HCT116 (cell line): ENCODE measurements around the gene TP53. TPM values are rescaled to one million over a fixed set of nuclear protein-coding genes. Genes with fewer than 3 reads are reported as not detected.

ENCODE experiments used
- ATAC-seq: fragments of 200-7000 bp; cut with Tn5 transposase; 2 replicates; pipeline ENCODE4 v1.9.1; 2020; ENCODE audit warnings: mild to moderate bottlenecking, moderate library complexity
- BruUV-seq: library from RNA; stranded (reverse); fragments of 400-500 nt; replicated peaks from 2 replicates; lab custom pipeline; 2021; lab: Mats Ljungman, UMichigan
- CTCF ChIA-PET: fragments of 300-600 bp; sonication (Branson Sonifier 250); formaldehyde crosslinking; loops from one replicate; lab custom pipeline; 2021; ENCODE audit warnings: antibody characterized with exemption; lab: Charles Lee
- POLR2A ChIA-PET: fragments of 300-600, 350-600 bp; sonication (Branson Sonifier 250); formaldehyde crosslinking; loops from one replicate; lab custom pipeline; 2021; ENCODE audit warnings: antibody characterized with exemption; lab: Charles Lee
- RAD21 ChIA-PET, 2 experiments: fragments of 300-600 bp; sonication (Branson Sonifier 250); formaldehyde crosslinking; loops; one replicate each; lab custom pipeline; 2023; ENCODE audit warnings: low total read pairs in 2 of 2; ENCODE audit not compliant: uncharacterized antibody in 2 of 2, unreplicated experiment in 2 of 2, low non-redundant PET in 1 of 2; lab: Charles Lee
- DNase-seq: peaks from one replicate; pipeline ENCODE4 v3.0.0-alpha.2; 2010; ENCODE audit warnings: low read depth, low spot score
- H2AFZ ChIP-seq: fragments of 200-600 bp; shearing (Covaris generic), sonication (generic); 2 replicates; pipeline ENCODE4 v1.6.1; 2017; ENCODE audit warnings: low read depth, mixed run types, mixed read lengths, antibody characterized with exemption, low read length; ENCODE audit not compliant: poor library complexity, severe bottlenecking
- H3K27ac ChIP-seq: 2 replicates; pipeline ENCODE4 v1.5.1; 2012; ENCODE audit warnings: low read depth, low read length
- H3K27me3 ChIP-seq: fragments of 200-600 bp; sonication (generic); 2 replicates; pipeline ENCODE4 v1.6.1; 2016; ENCODE audit warnings: mixed run types, low read length, mixed read lengths; ENCODE audit not compliant: insufficient read depth
- H3K36me3 ChIP-seq, 2 experiments: fragments of 200-500 bp in 1 of 2; fragments of 200-600 bp in 1 of 2; sonication (Bioruptor generic) in 1 of 2; sonication (generic) in 1 of 2; 2 replicates each; pipeline versions ENCODE4 v1.5.1 to v1.6.1; 2014 to 2016; ENCODE audit warnings: low read length in 2 of 2, inconsistent platforms in 1 of 2, mixed read lengths in 1 of 2, mixed run types in 1 of 2; ENCODE audit not compliant: insufficient read depth in 2 of 2, control insufficient read depth in 1 of 2
- H3K4me1 ChIP-seq, 2 experiments: fragments of 200-600 bp in 1 of 2; sonication (generic) in 1 of 2; 2 replicates each; pipeline versions ENCODE4 v1.5.1 to v1.6.1; 2012 to 2017; ENCODE audit warnings: low read length in 2 of 2, inconsistent platforms in 1 of 2, mild to moderate bottlenecking in 1 of 2, mixed read lengths in 1 of 2, mixed run types in 1 of 2, moderate library complexity in 1 of 2; ENCODE audit not compliant: insufficient read depth in 2 of 2, control insufficient read depth in 1 of 2
- H3K4me2 ChIP-seq: fragments of 200-600 bp; sonication (generic); 2 replicates; pipeline ENCODE4 v1.6.1; 2017; ENCODE audit warnings: mixed run types, low read length, mixed read lengths
- H3K4me3 ChIP-seq, 2 experiments: fragments of 200-600 bp in 1 of 2; sonication (generic) in 1 of 2; replicated peaks in 1 of 2; 2 replicates each; pipeline ENCODE4 v1.5.1; 2011 to 2016; ENCODE audit warnings: low read length in 2 of 2, control low read depth in 1 of 2, low read depth in 1 of 2, mild to moderate bottlenecking in 1 of 2, mixed read lengths in 1 of 2, mixed run types in 1 of 2
- H3K79me2 ChIP-seq: fragments of 200-600 bp; sonication (generic); 2 replicates; pipeline ENCODE4 v1.6.1; 2017; ENCODE audit warnings: mild to moderate bottlenecking, mixed run types, low read length, moderate library complexity, mixed read lengths; ENCODE audit not compliant: insufficient read depth
- H3K9ac ChIP-seq: fragments of 200-600 bp; sonication (generic); 2 replicates; pipeline ENCODE4 v1.6.1; 2016; ENCODE audit warnings: low read length, mixed read lengths
- H3K9me2 ChIP-seq: fragments of 200-600 bp; sonication (generic), shearing (Covaris generic); 2 replicates; pipeline ENCODE4 v1.6.1; 2017; ENCODE audit warnings: mixed run types, mild to moderate bottlenecking, moderate library complexity; ENCODE audit not compliant: insufficient read depth
- H3K9me3 ChIP-seq, 2 experiments: fragments of 200-500 bp in 1 of 2; fragments of 200-600 bp in 1 of 2; sonication (Bioruptor generic) in 1 of 2; sonication (generic) in 1 of 2; 2 replicates each; pipeline ENCODE4 v1.6.1; 2014 to 2017; ENCODE audit warnings: low read length in 2 of 2, mixed read lengths in 2 of 2, inconsistent platforms in 1 of 2, low read depth in 1 of 2, mild to moderate bottlenecking in 1 of 2, mixed run types in 1 of 2, moderate library complexity in 1 of 2; ENCODE audit not compliant: control insufficient read depth in 1 of 2, insufficient read depth in 1 of 2
- H4K20me1 ChIP-seq: fragments of 200-600 bp; sonication (generic), shearing (Covaris generic); 2 replicates; pipeline ENCODE4 v1.6.1; 2017; ENCODE audit warnings: mixed run types, mild to moderate bottlenecking, moderate library complexity; ENCODE audit not compliant: insufficient read depth
- EZH2 ChIP-seq: fragments of 200-600 bp; sonication (generic); IDR thresholded peaks from 2 replicates; pipeline ENCODE4 v1.6.1; 2017; ENCODE audit warnings: antibody characterized with exemption, mixed run types
- FOSL1 ChIP-seq: IDR thresholded peaks from 2 replicates; pipeline ENCODE4 v1.6.1; 2012; ENCODE audit warnings: low read depth
- JUND ChIP-seq: IDR thresholded peaks from 2 replicates; pipeline ENCODE4 v1.6.1; 2012
- POLR2AphosphoS5 ChIP-seq: IDR thresholded peaks from 2 replicates; pipeline ENCODE4 v1.6.1; 2011; ENCODE audit warnings: mild to moderate bottlenecking, low read depth, low read length, moderate library complexity
- SIN3A ChIP-seq: IDR thresholded peaks from 2 replicates; pipeline ENCODE4 v1.6.1; 2012; ENCODE audit warnings: low read depth
- ZFX ChIP-seq: fragments of 450-650 bp; IDR thresholded peaks from 2 replicates; pipeline ENCODE4 v1.6.1; 2017
- intact Hi-C: fragments of 100-400 bp; cut with micrococcal nuclease; formaldehyde crosslinking; loops from 2 replicates; pipeline ENCODE4 v1.10.0; 2022
- total RNA-seq: library from RNA; stranded (reverse); gene quantifications from one replicate; pipeline ENCODE4 v1.2.1, GENCODE V29; 2021; ENCODE audit not compliant: unreplicated experiment
- TF ChIP-seq, protein P1 (sequence below): IDR thresholded peaks from 2 replicates; pipeline ENCODE4 v1.6.1; 2012
- TF ChIP-seq, protein P2 (sequence below): IDR thresholded peaks from 2 replicates; pipeline ENCODE4 v1.6.1; 2012

Gene TP53
- total RNA-seq, 1 experiment from 2014 or later, result 110 TPM

DNA sequence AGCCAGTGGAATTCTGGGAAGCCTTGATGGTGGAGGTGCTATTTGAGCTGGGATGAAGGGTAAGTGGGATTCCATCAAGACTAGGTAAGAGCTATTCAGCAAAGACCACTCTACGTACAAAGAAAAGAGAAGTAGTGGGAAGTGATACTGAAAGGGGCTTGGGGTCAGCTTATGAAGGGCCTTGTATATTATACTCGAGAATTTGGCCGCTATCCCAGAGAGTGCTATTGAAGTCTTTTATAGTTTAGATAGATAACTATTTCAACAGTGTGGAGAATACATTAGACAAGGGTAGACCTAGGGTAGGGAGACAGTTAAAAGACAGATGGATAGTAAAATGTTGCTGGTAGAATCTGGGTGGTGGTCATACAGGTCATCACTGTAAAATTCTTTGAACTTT is 40.6 kb upstream of the TP53 start:
- Histone ChIP-seq H3K36me3 (no peaks in the 10 kb centered on the region), H3K4me1 (peaks cover 0 to 5% of the 10 kb centered on the region in 2 experiments; a peak in 1 of 4 replicates), H3K27ac (no peak overlapping the region), H4K20me1 (no peaks in the 10 kb centered on the region), H3K27me3 (no peaks in the 10 kb centered on the region), H3K9me3 (no peaks in the 10 kb centered on the region), H3K79me2 (no peaks in the 10 kb centered on the region), H3K4me2 (no peak overlapping the region), H2AFZ (no peak overlapping the region), H3K4me3 (no peak overlapping the region), H3K9ac (no peak overlapping the region), H3K9me2 (no peaks in the 10 kb centered on the region)
- ChIA-PET RAD21 (no interaction called here), CTCF (no interaction called here), POLR2A (no interaction called here)
- no peak for DNase-seq
- intact Hi-C loops, result no loop called here
- TF ChIP-seq, protein P1, sequence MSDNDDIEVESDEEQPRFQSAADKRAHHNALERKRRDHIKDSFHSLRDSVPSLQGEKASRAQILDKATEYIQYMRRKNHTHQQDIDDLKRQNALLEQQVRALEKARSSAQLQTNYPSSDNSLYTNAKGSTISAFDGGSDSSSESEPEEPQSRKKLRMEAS, result no peak
- no peak for TF ChIP-seq ZFX
- TF ChIP-seq FOSL1, result no peak
- no peak for TF ChIP-seq POLR2AphosphoS5
- TF ChIP-seq SIN3A, result no peak
- TF ChIP-seq, protein P2, sequence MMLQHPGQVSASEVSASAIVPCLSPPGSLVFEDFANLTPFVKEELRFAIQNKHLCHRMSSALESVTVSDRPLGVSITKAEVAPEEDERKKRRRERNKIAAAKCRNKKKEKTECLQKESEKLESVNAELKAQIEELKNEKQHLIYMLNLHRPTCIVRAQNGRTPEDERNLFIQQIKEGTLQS, result no peak
- ATAC-seq, result no peak
- BruUV-seq, result no TSS peak

DNA sequence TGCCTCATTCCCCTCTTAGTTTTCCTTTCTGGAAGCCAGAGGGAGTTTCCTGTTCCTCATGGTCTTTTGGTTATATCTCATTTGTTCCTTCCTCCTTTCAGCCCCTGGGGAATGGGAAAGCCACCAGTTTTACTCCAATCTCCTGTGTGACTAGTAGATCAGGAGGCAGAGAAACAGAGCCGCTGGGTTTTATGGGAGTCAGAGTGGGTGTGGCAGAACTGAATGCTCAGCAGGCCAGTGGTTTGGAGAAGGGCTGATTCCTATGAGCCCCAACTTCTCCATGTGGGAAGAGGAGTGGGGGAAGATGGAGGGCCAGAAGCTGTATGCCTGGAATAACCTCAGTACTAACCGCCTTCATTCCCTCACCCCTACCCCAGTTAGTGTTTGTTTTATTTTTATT is 34.3 kb upstream of the TP53 start:
- H3K9ac ChIP-seq, result no peak overlapping the region
- DNase-seq (no peak), ATAC-seq (no peak)
- no peak overlapping the region for H3K4me3 ChIP-seq
- H2AFZ ChIP-seq, result no peak overlapping the region
- H3K36me3 ChIP-seq, result no peaks in the 10 kb centered on the region
- ChIA-PET RAD21 (no interaction called here), CTCF (no interaction called here)
- BruUV-seq, result no TSS peak
- no peak overlapping the region for H3K4me2 ChIP-seq
- H4K20me1 ChIP-seq, result no peaks in the 10 kb centered on the region
- no peaks in the 10 kb centered on the region for H3K9me2 ChIP-seq
- intact Hi-C loops, result no loop called here
- H3K4me1 ChIP-seq, result peaks cover 4 to 19% of the 10 kb centered on the region in 2 experiments
- no peaks in the 10 kb centered on the region for H3K27me3 ChIP-seq
- TF ChIP-seq JUND (no peak), EZH2 (no peak)
- TF ChIP-seq, all 23 proteins: peak for 0
- POLR2A ChIA-PET, result interaction anchor here (1.6 kb wide), 1 partner anchor 34 kb away, joined by 5 read pairs; the partner anchor contains the start of gene TP53
- no peaks in the 10 kb centered on the region for H3K79me2 ChIP-seq
- no peak overlapping the region for H3K27ac ChIP-seq
- H3K9me3 ChIP-seq, result no peaks in the 10 kb centered on the region
